ENCODE measurements around the gene PKNOX1. TPM values are rescaled to one million over a fixed set of nuclear protein-coding genes. Genes with fewer than 3 reads are reported as not detected.

PKNOX1 gene
- total and polyA plus RNA-seq, 9 of the 15 experiments (the other 6 are each of a cell fraction or from before 2014, with no cell fraction given): 8.8 to 25.9 (median 13.2) TPM

DNA sequence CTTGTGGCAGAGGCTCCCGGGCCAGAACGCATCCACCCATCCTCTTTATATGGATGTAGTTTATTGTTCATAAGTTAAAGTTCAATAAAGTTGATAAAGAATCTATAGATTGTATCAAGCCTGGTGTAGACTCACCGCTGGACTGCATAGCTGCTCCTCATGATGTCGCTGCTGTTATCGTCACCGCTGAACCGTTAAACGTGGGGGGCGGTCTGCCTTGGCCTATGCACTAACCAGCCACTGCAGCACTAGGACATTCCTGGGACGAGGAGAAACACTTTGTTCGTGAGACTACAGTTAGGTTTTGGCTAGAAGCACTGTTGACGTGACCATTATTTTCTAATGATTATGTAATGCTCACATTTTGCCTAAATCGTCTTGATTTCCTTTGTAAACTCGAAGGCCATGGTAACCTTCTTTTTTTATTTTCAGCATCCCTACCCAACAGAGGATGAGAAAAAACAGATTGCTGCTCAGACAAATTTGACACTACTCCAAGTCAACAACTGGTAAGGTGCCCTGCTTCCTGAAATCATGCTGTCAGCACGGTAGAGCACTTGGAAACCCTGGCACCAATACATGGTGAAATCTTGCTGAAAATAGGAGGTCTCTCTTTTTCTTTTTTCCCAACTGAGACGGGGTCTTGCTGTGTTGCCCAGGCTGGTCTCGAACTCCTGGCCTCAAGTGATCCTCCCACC is 50.2 kb downstream of the PKNOX1 start:
- no peaks in the 10 kb centered on the region for H3K79me2 ChIP-seq (ENCODE audit: control insufficient read depth, insufficient read depth, low read length)
- no peaks in the 10 kb centered on the region for H3K9me1 ChIP-seq (ENCODE audit: control insufficient read depth, insufficient read depth, low read length)
- in situ Hi-C loops (cut with MboI): no loop called here
- intact Hi-C loops (cut with micrococcal nuclease): no loop called here
- no peak overlapping the region for H3K9ac ChIP-seq (ENCODE audit: insufficient read depth in 1 of 2, low read depth in 2 of 2, low read length in 2 of 2)
- ATAC-seq (no peak), DNase-seq (ENCODE audit: extremely low read depth in 1 of 4, low spot score in 3 of 4) (no peak), FAIRE-seq (peak; percentile 72)
- no peak overlapping the region for H3K4me2 ChIP-seq (ENCODE audit: insufficient read depth, low read length)
- BruUV-seq (replicated peaks): no TSS peak
- TF ChIP-seq ZNF316 (IDR thresholded peaks at IDR 0.05) (no peak), HDAC3 (IDR thresholded peaks at IDR 0.05; ENCODE audit: borderline replicate concordance, partially characterized antibody) (no peak), JUN (IDR thresholded peaks at IDR 0.05; ENCODE audit: borderline replicate concordance, low read depth, low read length) (no peak), JUN (CRISPR knock-in tag; IDR thresholded peaks at IDR 0.05; ENCODE audit: borderline replicate concordance) (no peak), MCM5 (IDR thresholded peaks at IDR 0.05; ENCODE audit: low read depth) (no peak), HMGXB4 (CRISPR knock-in tag; IDR thresholded peaks at IDR 0.05) (no peak), ZNF121 (CRISPR knock-in tag; conservative IDR thresholded peaks at IDR 0.05) (peak; percentile 35)
- no peak overlapping the region for H3K27ac ChIP-seq (ENCODE audit: extremely low read depth, low read depth, low read length)
- no peaks in the 10 kb centered on the region for H3K27me3 ChIP-seq (ENCODE audit: control insufficient read depth in 2 of 2, insufficient read depth in 2 of 2, low read length in 2 of 2)
- no peaks in the 10 kb centered on the region for H4K20me1 ChIP-seq (replicated peaks; ENCODE audit: control insufficient read depth, insufficient read depth, low read length)
- no peaks in the 10 kb centered on the region for H3K9me3 ChIP-seq (replicated peaks; ENCODE audit: control insufficient read depth, insufficient read depth, low read depth, low read length)
- ChIA-PET POLR2A (no interaction called here), CTCF (ENCODE audit: low intra/inter-chr PET ratio) (no interaction called here)
- no peak overlapping the region for H3K4me3 ChIP-seq
- H3K4me1 ChIP-seq (replicated peaks in 1 of 2; ENCODE audit: control insufficient read depth in 2 of 2, insufficient read depth in 2 of 2, low read length in 2 of 2): no peaks in the 10 kb centered on the region
- peaks cover 45% of the 10 kb centered on the region; the same call in 2 of the 3 replicates for H3K36me3 ChIP-seq (ENCODE audit: control insufficient read depth, insufficient read depth, low read length)
- H2AFZ ChIP-seq (ENCODE audit: low read depth, low read length): no peak overlapping the region
- WGBS (ENCODE audit: insufficient coverage, low coverage, missing lambda C conversion rate): 76% methylated on average over 17 of the region's 17 CpGs

All from K562 (cell line).